Measurements from ENCODE around the gene CFAP92. TPM values are rescaled to one million over a fixed set of nuclear protein-coding genes. Genes with fewer than 3 reads are reported as not detected.

CFAP92 gene
- total and polyA plus RNA-seq, 2 donors (not counting 1 experiment from before 2014, with no cell fraction given): not detected

DNA sequence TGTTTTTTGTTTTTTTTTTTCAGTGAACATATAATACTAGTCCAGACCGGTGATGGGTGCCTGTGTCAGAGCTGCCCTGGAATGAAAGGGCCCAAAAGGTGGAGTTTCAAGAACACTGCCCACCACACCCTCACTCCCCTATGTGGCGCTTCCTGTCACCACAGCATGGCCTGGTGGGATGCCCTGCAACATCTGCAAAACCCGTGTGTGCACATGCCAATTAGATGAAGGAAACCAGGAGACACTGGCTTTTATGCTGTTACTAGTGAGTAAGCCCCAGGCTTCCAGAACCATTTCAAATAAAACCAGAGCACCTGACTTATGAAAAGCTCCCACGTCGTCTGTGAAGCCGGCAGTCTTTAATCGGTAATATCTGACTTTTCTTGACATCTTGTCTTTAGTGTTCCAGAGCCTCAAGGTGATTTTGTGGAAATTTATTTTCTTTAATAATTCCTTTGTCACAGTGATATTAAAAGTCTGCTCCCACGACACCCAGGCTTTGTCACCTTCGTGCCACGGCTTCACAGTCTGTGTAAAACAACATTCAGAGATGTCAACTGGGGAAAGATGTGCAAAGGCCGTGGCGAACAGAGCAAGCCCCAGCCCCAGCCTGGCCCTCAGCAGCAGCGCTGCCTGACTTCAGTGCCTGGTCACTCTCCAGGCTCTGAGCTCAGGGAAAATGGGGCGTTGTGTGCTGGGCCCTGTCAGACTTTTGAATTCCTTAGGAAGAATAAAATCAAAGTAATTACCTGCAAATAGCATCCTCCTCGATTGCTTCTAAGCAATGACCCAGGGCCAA lies 6.4 kb downstream of the CFAP92 start:
- CTCF ChIA-PET: no interaction called here
- WGBS (ENCODE audit: insufficient coverage): 93% methylated on average over 8 of the region's 15 CpGs
- POLR2A ChIA-PET: no interaction called here

DNA sequence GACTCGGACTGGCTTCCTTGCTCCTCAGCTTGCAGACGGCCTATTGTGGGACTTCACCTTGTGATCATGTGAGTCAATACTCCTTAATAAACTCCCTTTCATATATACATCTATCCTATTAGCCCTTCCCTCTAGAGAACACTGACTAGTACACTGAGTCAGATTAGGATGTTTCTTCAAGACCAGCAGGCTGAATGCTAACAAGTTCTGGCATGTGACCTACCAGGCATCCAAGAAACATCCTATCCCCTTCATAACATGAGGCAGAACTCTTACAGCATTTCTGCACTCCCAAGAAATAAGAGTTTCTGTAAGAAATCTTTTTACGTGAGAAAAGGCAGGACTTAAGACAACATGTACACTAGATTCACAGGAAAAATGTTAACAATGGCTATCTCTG lies 9.3 kb downstream of the CFAP92 start:
- H4K20me1 ChIP-seq (ENCODE audit: control insufficient read depth, insufficient read depth, low read length, poor library complexity, severe bottlenecking): no peaks in the 10 kb centered on the region
- DNase-seq (no peak), ATAC-seq (ENCODE audit: low read depth) (no peak)
- no peak overlapping the region for H3K4me2 ChIP-seq (replicated peaks; ENCODE audit: low read depth, low read length, poor library complexity, severe bottlenecking)
- H3K4me1 ChIP-seq (ENCODE audit: control insufficient read depth in 2 of 2, insufficient read depth in 2 of 2, low read length in 2 of 2): no peaks in the 10 kb centered on the region
- Mint-ChIP-seq H3K9me3 (ENCODE audit: insufficient read depth) (no peaks in the 10 kb centered on the region), H3K27ac (no peak overlapping the region), H3K27me3 (peaks cover 11% of the 10 kb centered on the region), H3K4me1 (peaks cover 2% of the 10 kb centered on the region), H3K4me3 (no peak overlapping the region)
- no peak for TF ChIP-seq EZH2 (IDR thresholded peaks at IDR 0.05; ENCODE audit: borderline replicate concordance, insufficient read depth, low read depth, low read length, poor library complexity, severe bottlenecking)
- TF ChIP-seq, protein P1, sequence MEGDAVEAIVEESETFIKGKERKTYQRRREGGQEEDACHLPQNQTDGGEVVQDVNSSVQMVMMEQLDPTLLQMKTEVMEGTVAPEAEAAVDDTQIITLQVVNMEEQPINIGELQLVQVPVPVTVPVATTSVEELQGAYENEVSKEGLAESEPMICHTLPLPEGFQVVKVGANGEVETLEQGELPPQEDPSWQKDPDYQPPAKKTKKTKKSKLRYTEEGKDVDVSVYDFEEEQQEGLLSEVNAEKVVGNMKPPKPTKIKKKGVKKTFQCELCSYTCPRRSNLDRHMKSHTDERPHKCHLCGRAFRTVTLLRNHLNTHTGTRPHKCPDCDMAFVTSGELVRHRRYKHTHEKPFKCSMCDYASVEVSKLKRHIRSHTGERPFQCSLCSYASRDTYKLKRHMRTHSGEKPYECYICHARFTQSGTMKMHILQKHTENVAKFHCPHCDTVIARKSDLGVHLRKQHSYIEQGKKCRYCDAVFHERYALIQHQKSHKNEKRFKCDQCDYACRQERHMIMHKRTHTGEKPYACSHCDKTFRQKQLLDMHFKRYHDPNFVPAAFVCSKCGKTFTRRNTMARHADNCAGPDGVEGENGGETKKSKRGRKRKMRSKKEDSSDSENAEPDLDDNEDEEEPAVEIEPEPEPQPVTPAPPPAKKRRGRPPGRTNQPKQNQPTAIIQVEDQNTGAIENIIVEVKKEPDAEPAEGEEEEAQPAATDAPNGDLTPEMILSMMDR (IDR thresholded peaks at IDR 0.05): no peak
- H3K27ac ChIP-seq (ENCODE audit: low read length in 2 of 2): no peak overlapping the region
- no peak overlapping the region for H2AFZ ChIP-seq (ENCODE audit: insufficient read depth, low read depth, low read length, poor library complexity, severe bottlenecking)
- H3K36me3 ChIP-seq (replicated peaks in 1 of 2; ENCODE audit: control extremely low read depth in 1 of 2, control insufficient read depth in 1 of 2, extremely low read depth in 1 of 2, insufficient read depth in 2 of 2, low read length in 1 of 2): no peaks in the 10 kb centered on the region
- intact Hi-C loops (cut with micrococcal nuclease): no loop called here
- ChIA-PET CTCF (interaction anchor here (1.1 kb wide), 1 partner anchor 14 kb away, joined by 8 read pairs; no protein-coding TSS in a partner anchor), POLR2A (no interaction called here)
- H3K27me3 ChIP-seq (replicated peaks in 1 of 4; ENCODE audit: control extremely low read depth in 1 of 4, control insufficient read depth in 3 of 4, insufficient read depth in 4 of 4, low read length in 3 of 4): peaks cover 0 to 3% (median 0%) of the 10 kb centered on the region in 4 experiments
- no peaks in the 10 kb centered on the region for H3K79me2 ChIP-seq (ENCODE audit: control insufficient read depth, insufficient read depth, low read length)
- H3K9ac ChIP-seq (ENCODE audit: low read length): no peak overlapping the region
- WGBS (ENCODE audit: insufficient coverage): 100% methylated on average over 1 of the region's 3 CpGs
- H3K9me3 ChIP-seq (ENCODE audit: control extremely low read depth in 1 of 3, control insufficient read depth in 2 of 3, insufficient read depth in 1 of 3, low read length in 2 of 3): no peaks in the 10 kb centered on the region
- no peak overlapping the region for H3K4me3 ChIP-seq (ENCODE audit: control extremely low read depth in 1 of 5, extremely low read depth in 1 of 5, insufficient read depth in 1 of 5, low read depth in 2 of 5, low read length in 4 of 5)

More for the DNA sequence above, 6.4 kb downstream of the CFAP92 start:
- no peaks in the 10 kb centered on the region for H3K9me3 ChIP-seq (ENCODE audit: control extremely low read depth in 1 of 3, control insufficient read depth in 2 of 3, insufficient read depth in 1 of 3, low read length in 2 of 3)
- H3K9ac ChIP-seq (ENCODE audit: low read length): no peak overlapping the region
- H3K4me3 ChIP-seq (ENCODE audit: control extremely low read depth in 1 of 5, extremely low read depth in 1 of 5, insufficient read depth in 1 of 5, low read depth in 2 of 5, low read length in 4 of 5): no peak overlapping the region
- no peaks in the 10 kb centered on the region for H3K4me1 ChIP-seq (ENCODE audit: control insufficient read depth in 2 of 2, insufficient read depth in 2 of 2, low read length in 2 of 2)
- no peak overlapping the region for H2AFZ ChIP-seq (ENCODE audit: insufficient read depth, low read depth, low read length, poor library complexity, severe bottlenecking)
- no peaks in the 10 kb centered on the region for H3K36me3 ChIP-seq (replicated peaks in 1 of 2; ENCODE audit: control extremely low read depth in 1 of 2, control insufficient read depth in 1 of 2, extremely low read depth in 1 of 2, insufficient read depth in 2 of 2, low read length in 1 of 2)
- DNase-seq: no peak
- Mint-ChIP-seq H3K4me1 (no peaks in the 10 kb centered on the region), H3K27ac (no peak overlapping the region), H3K4me3 (no peak overlapping the region), H3K27me3 (peaks cover under 1% of the 10 kb centered on the region), H3K9me3 (ENCODE audit: insufficient read depth) (no peaks in the 10 kb centered on the region)
- H3K79me2 ChIP-seq (ENCODE audit: control insufficient read depth, insufficient read depth, low read length): no peaks in the 10 kb centered on the region
- TF ChIP-seq EZH2 (IDR thresholded peaks at IDR 0.05; ENCODE audit: borderline replicate concordance, insufficient read depth, low read depth, low read length, poor library complexity, severe bottlenecking): no peak
- TF ChIP-seq, protein P1 (IDR thresholded peaks at IDR 0.05): no peak
- no peak overlapping the region for H3K27ac ChIP-seq (ENCODE audit: low read length in 2 of 2)
- no peak for ATAC-seq (ENCODE audit: low read depth)
- intact Hi-C loops (cut with micrococcal nuclease): no loop called here
- H4K20me1 ChIP-seq (ENCODE audit: control insufficient read depth, insufficient read depth, low read length, poor library complexity, severe bottlenecking): no peaks in the 10 kb centered on the region
- peaks cover 0 to 3% (median 0%) of the 10 kb centered on the region in 4 experiments for H3K27me3 ChIP-seq (replicated peaks in 1 of 4; ENCODE audit: control extremely low read depth in 1 of 4, control insufficient read depth in 3 of 4, insufficient read depth in 4 of 4, low read length in 3 of 4)
- no peak overlapping the region for H3K4me2 ChIP-seq (replicated peaks; ENCODE audit: low read depth, low read length, poor library complexity, severe bottlenecking)

Data from B cell (primary cell).